HepG2 (cell line): ENCODE measurements around the gene C3orf62. TPM values are rescaled to one million over a fixed set of nuclear protein-coding genes. Genes with fewer than 3 reads are reported as not detected.

Source experiments
- ATAC-seq: fragments of 200-7000 bp; cut with Tn5 transposase; 3 replicates; pipeline ENCODE4 v1.9.1; 2020; ENCODE audit warnings: mild to moderate bottlenecking, moderate library complexity
- BruUV-seq: library from RNA; stranded (reverse); fragments of 400-500 nt; replicated peaks from 2 replicates; lab custom pipeline; 2021; lab: Mats Ljungman, UMichigan
- CTCF ChIA-PET: fragments of 300-600 bp; formaldehyde crosslinking; extraction: SDS; loops from one replicate; lab custom pipeline; 2021; ENCODE audit warnings: low total read pairs, inconsistent platforms, low intra/inter-chr PET ratio; lab: Yijun Ruan, JAX
- POLR2A ChIA-PET: fragments of 350-600 bp; sonication (Branson Sonifier 250); formaldehyde crosslinking; loops from one replicate; lab custom pipeline; 2020; ENCODE audit warnings: antibody characterized with exemption, inconsistent platforms; lab: Yijun Ruan, JAX
- DNase-seq: peaks from one replicate; pipeline ENCODE4 v3.0.0-alpha.2; 2015; ENCODE audit warnings: low spot score
- FAIRE-seq: peaks from 3 replicates; lab custom pipeline; 2011; peaks lifted over from hg19 to GRCh38; lab: Jason Lieb, UNC
- H2AFZ ChIP-seq: one replicate; pipeline ENCODE4 v1.6.1; 2011; ENCODE audit warnings: low read length, inconsistent platforms
- H3K27ac ChIP-seq: fragments of 300-600 bp; 3 replicates; pipeline ENCODE4 v1.8.0; 2011; ENCODE audit warnings: mixed run types, mild to moderate bottlenecking, mixed read lengths, low read length, inconsistent platforms; ENCODE audit not compliant: insufficient read depth; ENCODE audit errors: extremely low read length
- H3K27me3 ChIP-seq, 2 experiments: fragments of 200-600 bp in 1 of 2; 2 replicates in 1 of 2; 3 replicates in 1 of 2; pipeline versions ENCODE4 v1.6.0 to v1.8.0; 2011; ENCODE audit warnings: low read length in 2 of 2, mild to moderate bottlenecking in 2 of 2, moderate library complexity in 2 of 2, inconsistent platforms in 1 of 2; ENCODE audit not compliant: insufficient read depth in 2 of 2, control insufficient read depth in 1 of 2
- H3K36me3 ChIP-seq, 2 experiments: fragments of 200-600 bp in 1 of 2; replicated peaks in 1 of 2; 2 replicates in 1 of 2; 3 replicates in 1 of 2; pipeline versions ENCODE4 v1.5.1 to v1.8.0; 2011; ENCODE audit warnings: low read length in 2 of 2, inconsistent platforms in 1 of 2; ENCODE audit not compliant: insufficient read depth in 2 of 2, control insufficient read depth in 1 of 2
- H3K4me1 ChIP-seq: 2 replicates; pipeline ENCODE4 v1.5.1; 2012; ENCODE audit warnings: low read length, inconsistent platforms; ENCODE audit not compliant: insufficient read depth
- H3K4me2 ChIP-seq: 2 replicates; pipeline ENCODE4 v1.6.0; 2011; ENCODE audit warnings: low read depth, low read length, inconsistent platforms
- H3K4me3 ChIP-seq, 3 experiments: fragments of 200-600 bp in 1 of 3; sonication (generic), shearing (Covaris generic) in 1 of 3; replicated peaks in 1 of 3; 2 replicates each; pipeline ENCODE4 v1.5.1; 2011 to 2016; ENCODE audit warnings: low read length in 3 of 3, inconsistent platforms in 2 of 3, low read depth in 2 of 3, mild to moderate bottlenecking in 2 of 3, control low read depth in 1 of 3, mixed read lengths in 1 of 3; ENCODE audit not compliant: insufficient read depth in 1 of 3
- H3K79me2 ChIP-seq: one replicate; pipeline ENCODE4 v1.6.1; 2011; ENCODE audit warnings: low read length, inconsistent platforms; ENCODE audit not compliant: insufficient read depth
- H3K9ac ChIP-seq: 2 replicates; pipeline ENCODE4 v1.6.0; 2011; ENCODE audit warnings: mild to moderate bottlenecking, low read depth, low read length, inconsistent platforms; ENCODE audit not compliant: insufficient read depth
- H3K9me3 ChIP-seq: 2 replicates; pipeline ENCODE4 v1.5.1; 2012; ENCODE audit warnings: mild to moderate bottlenecking, low read length
- H4K20me1 ChIP-seq: 2 replicates; pipeline ENCODE4 v1.6.0; 2011; ENCODE audit warnings: inconsistent platforms, mild to moderate bottlenecking, low read length, moderate library complexity; ENCODE audit not compliant: insufficient read depth
- AKNA ChIP-seq: sonication (generic); formaldehyde crosslinking; IDR thresholded peaks from 2 replicates; pipeline ENCODE4 v1.4.0; 2020; ENCODE audit warnings: missing genetic modification reagents, borderline replicate concordance
- CBX5 ChIP-seq: sonication (generic); formaldehyde crosslinking; IDR thresholded peaks from 2 replicates; pipeline ENCODE4 v1.4.0; 2020; ENCODE audit warnings: missing genetic modification reagents, borderline replicate concordance
- FOXP4 ChIP-seq: sonication (generic); formaldehyde crosslinking; IDR thresholded peaks from 2 replicates; pipeline ENCODE4 v1.4.0; 2020; ENCODE audit warnings: missing genetic modification reagents
- HDAC6 ChIP-seq: fragments of 200-600 bp; sonication (generic); IDR thresholded peaks from 2 replicates; pipeline ENCODE4 v1.7.0; 2017; ENCODE audit warnings: mild to moderate bottlenecking, antibody characterized with exemption, low read length, low read depth
- MED13 ChIP-seq: sonication (generic); formaldehyde crosslinking; IDR thresholded peaks from 2 replicates; pipeline ENCODE4 v1.5.0; 2020; ENCODE audit warnings: missing genetic modification reagents
- ZMAT3 ChIP-seq: sonication (generic); formaldehyde crosslinking; conservative IDR thresholded peaks from 2 replicates; pipeline ENCODE4 v1.7.0; 2021; ENCODE audit warnings: missing genetic modification reagents
- ZNF496 ChIP-seq: sonication (generic); formaldehyde crosslinking; IDR thresholded peaks from 2 replicates; pipeline ENCODE4 v1.8.1; 2023; ENCODE audit warnings: mild to moderate bottlenecking, moderate library complexity, missing genetic modification reagents; ENCODE audit not compliant: insufficient replicate concordance
- ZNF670 ChIP-seq: sonication (generic); formaldehyde crosslinking; IDR thresholded peaks from 2 replicates; pipeline ENCODE4 v1.8.0; 2022; ENCODE audit warnings: mild to moderate bottlenecking, missing genetic modification reagents, borderline replicate concordance
- WGBS: methylation state at CpG from one replicate; pipeline ENCODE4 v1.1.6; 2017; ENCODE audit warnings: low lambda C conversion rate; 5-methylcytosine and 5-hydroxymethylcytosine counted together
- in situ Hi-C: cut with HindIII; loops from 2 replicates; pipeline ENCODE4 v1.10.0; 2017; ENCODE audit warnings: low pct_unique_long_range_greater_than_20kb; ENCODE audit not compliant: extremely low pct_ligation_motif_present
- intact Hi-C: fragments of 100-400 bp; cut with micrococcal nuclease; formaldehyde crosslinking; loops from one replicate; pipeline ENCODE4 v1.10.0; 2022; ENCODE audit not compliant: unreplicated experiment
- polyA plus RNA-seq, 8 experiments: library from polyadenylated mRNA; depleted of rRNA in 3 of 8; stranded (reverse) in 7 of 8; unstranded in 1 of 8; fragments of >200 nt; fragmentation: Illumina TruSeq in 4 of 8; extraction: Trizol in 4 of 8; gene quantifications; 2 replicates each; pipeline versions ENCODE4 v1.2.1 to v1.2.3, GENCODE V29; 2011 to 2016; ENCODE audit warnings: low read depth in 4 of 8, missing spikeins in 1 of 8, mixed read lengths in 1 of 8; ENCODE audit not compliant: insufficient read depth in 1 of 8
- total RNA-seq, 5 experiments: library from RNA; depleted of rRNA; stranded (reverse); fragments of >200 nt; fragmentation: Illumina TruSeq; extraction: Trizol; gene quantifications; 2 replicates each; pipeline ENCODE4 v1.2.3, GENCODE V29; 2016; ENCODE audit warnings: low read depth in 1 of 5

Gene C3orf62
- total and polyA plus RNA-seq, 2 of the 13 experiments (the other 11 are each of a cell fraction or from before 2014, with no cell fraction given), result 1.6 to 3.9 TPM

GRCh38 chr3:49266410-49267095 lies 10.5 kb downstream of the C3orf62 start:
- FAIRE-seq, result no peak
- Histone ChIP-seq H3K27ac (no peak overlapping the region), H3K4me3 (no peak overlapping the region), H2AFZ (no peak overlapping the region), H3K9me3 (no peaks in the 10 kb centered on the region), H3K4me2 (no peak overlapping the region), H3K79me2 (no peaks in the 10 kb centered on the region), H3K27me3 (no peaks in the 10 kb centered on the region), H3K36me3 (peaks cover 1 to 9% of the 10 kb centered on the region in 2 experiments; a peak in 2 of 5 replicates), H4K20me1 (no peaks in the 10 kb centered on the region), H3K4me1 (peaks cover 14% of the 10 kb centered on the region), H3K9ac (no peak overlapping the region)
- ChIA-PET POLR2A (no interaction called here), CTCF (no interaction called here)
- ATAC-seq, result no peak
- in situ Hi-C loops, result no loop called here
- DNase-seq, result no peak
- no TSS peak for BruUV-seq
- intact Hi-C loops, result no loop called here
- WGBS, result 97% methylated on average over 5 of the region's 5 CpGs
- no peak for TF ChIP-seq CBX5 (CRISPR knock-in tag)
- no peak for TF ChIP-seq MED13 (CRISPR knock-in tag)
- no peak for TF ChIP-seq AKNA
- no peak for TF ChIP-seq ZNF496 (CRISPR knock-in tag)
- no peak for TF ChIP-seq ZMAT3
- TF ChIP-seq ZNF670 (CRISPR knock-in tag), result no peak
- TF ChIP-seq HDAC6, result no peak
- no peak for TF ChIP-seq FOXP4 (CRISPR knock-in tag)
